Activated CD8-positive, alpha-beta T cell treated with anti-CD3 and anti-CD28 coated beads for 36 hours (primary cell): Measurements from ENCODE around the gene IGFBP6. TPM values are rescaled to one million over a fixed set of nuclear protein-coding genes. Genes with fewer than 3 reads are reported as not detected.

Experiments
- ATAC-seq: fragments of 200-7000 bp; cut with Tn5 transposase; one replicate; pipeline ENCODE4 v1.10.0; 2021; ENCODE audit warnings: mild to moderate bottlenecking, moderate library complexity
- CTCF ChIA-PET: fragments of 350-600 bp; sonication (Branson Sonifier 250); formaldehyde crosslinking; loops from one replicate; lab custom pipeline; 2021; ENCODE audit warnings: antibody characterized with exemption; lab: Charles Lee
- POLR2A ChIA-PET: fragments of 350-600 bp; sonication (Branson Sonifier 250); formaldehyde crosslinking; loops from one replicate; lab custom pipeline; 2021; ENCODE audit warnings: antibody characterized with exemption; lab: Charles Lee
- DNase-seq: peaks from one replicate; pipeline ENCODE4 v3.0.0-alpha.2; 2020
- H3K27ac Mint-ChIP-seq: one replicate; pipeline ENCODE4 v1.8.0; 2021; ENCODE audit warnings: mild to moderate bottlenecking, mixed read lengths
- H3K27me3 Mint-ChIP-seq: one replicate; pipeline ENCODE4 v1.8.0; 2021; ENCODE audit warnings: mixed read lengths
- H3K36me3 Mint-ChIP-seq: one replicate; pipeline ENCODE4 v1.8.0; 2021; ENCODE audit warnings: low read depth, mixed read lengths
- H3K4me1 Mint-ChIP-seq: one replicate; pipeline ENCODE4 v1.8.0; 2021; ENCODE audit warnings: low read depth, mixed read lengths
- H3K4me3 Mint-ChIP-seq: one replicate; pipeline ENCODE4 v1.8.0; 2021; ENCODE audit warnings: mild to moderate bottlenecking, moderate library complexity, mixed read lengths
- H3K9me3 Mint-ChIP-seq: one replicate; pipeline ENCODE4 v1.8.0; 2021; ENCODE audit warnings: mixed read lengths
- intact Hi-C: fragments of 100-400 bp; cut with micrococcal nuclease; formaldehyde crosslinking; loops from one replicate; pipeline ENCODE4 v1.10.0; 2022
- total RNA-seq, 2 experiments: library from RNA; stranded (reverse); gene quantifications; one replicate each; pipeline ENCODE4 v1.2.3, GENCODE V29; 2021
- TF ChIP-seq, protein P1 (sequence below): fragments of 200-600 bp; IDR thresholded peaks from one replicate; pipeline ENCODE4 v1.8.0; 2022; ENCODE audit warnings: antibody characterized with exemption, mild to moderate bottlenecking

The IGFBP6 gene
- total RNA-seq, 2 experiments from 2014 or later: 2.0 to 2.3 TPM

- Mint-ChIP-seq H3K4me1 (peaks cover 24% of the 10 kb centered on the region), H3K27me3 (no peaks in the 10 kb centered on the region), H3K4me3 (no peak overlapping the region), H3K27ac (no peak overlapping the region), H3K9me3 (no peaks in the 10 kb centered on the region), H3K36me3 (no peaks in the 10 kb centered on the region)
- TF ChIP-seq, protein P1, sequence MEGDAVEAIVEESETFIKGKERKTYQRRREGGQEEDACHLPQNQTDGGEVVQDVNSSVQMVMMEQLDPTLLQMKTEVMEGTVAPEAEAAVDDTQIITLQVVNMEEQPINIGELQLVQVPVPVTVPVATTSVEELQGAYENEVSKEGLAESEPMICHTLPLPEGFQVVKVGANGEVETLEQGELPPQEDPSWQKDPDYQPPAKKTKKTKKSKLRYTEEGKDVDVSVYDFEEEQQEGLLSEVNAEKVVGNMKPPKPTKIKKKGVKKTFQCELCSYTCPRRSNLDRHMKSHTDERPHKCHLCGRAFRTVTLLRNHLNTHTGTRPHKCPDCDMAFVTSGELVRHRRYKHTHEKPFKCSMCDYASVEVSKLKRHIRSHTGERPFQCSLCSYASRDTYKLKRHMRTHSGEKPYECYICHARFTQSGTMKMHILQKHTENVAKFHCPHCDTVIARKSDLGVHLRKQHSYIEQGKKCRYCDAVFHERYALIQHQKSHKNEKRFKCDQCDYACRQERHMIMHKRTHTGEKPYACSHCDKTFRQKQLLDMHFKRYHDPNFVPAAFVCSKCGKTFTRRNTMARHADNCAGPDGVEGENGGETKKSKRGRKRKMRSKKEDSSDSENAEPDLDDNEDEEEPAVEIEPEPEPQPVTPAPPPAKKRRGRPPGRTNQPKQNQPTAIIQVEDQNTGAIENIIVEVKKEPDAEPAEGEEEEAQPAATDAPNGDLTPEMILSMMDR: no peak
- ChIA-PET CTCF (interaction anchor here (0.8 to 7.5 kb wide), 8 partner anchors 9 to 133 kb away, joined by 3 to 93 read pairs (median 12); partner anchors contain the start of genes SOAT2 and SPRYD3), POLR2A (interaction anchor here (0.9 to 2.8 kb wide), 4 partner anchors 10 to 26 kb away, joined by 3 to 15 read pairs (median 3); partner anchors contain the start of gene SPRYD3)
- intact Hi-C loops: no loop called here
- ATAC-seq (no peak), DNase-seq (no peak)
These were observed 44.8 kb upstream of the IGFBP6 start for GRCh38 chr12:53052419-53053217.

DNA sequence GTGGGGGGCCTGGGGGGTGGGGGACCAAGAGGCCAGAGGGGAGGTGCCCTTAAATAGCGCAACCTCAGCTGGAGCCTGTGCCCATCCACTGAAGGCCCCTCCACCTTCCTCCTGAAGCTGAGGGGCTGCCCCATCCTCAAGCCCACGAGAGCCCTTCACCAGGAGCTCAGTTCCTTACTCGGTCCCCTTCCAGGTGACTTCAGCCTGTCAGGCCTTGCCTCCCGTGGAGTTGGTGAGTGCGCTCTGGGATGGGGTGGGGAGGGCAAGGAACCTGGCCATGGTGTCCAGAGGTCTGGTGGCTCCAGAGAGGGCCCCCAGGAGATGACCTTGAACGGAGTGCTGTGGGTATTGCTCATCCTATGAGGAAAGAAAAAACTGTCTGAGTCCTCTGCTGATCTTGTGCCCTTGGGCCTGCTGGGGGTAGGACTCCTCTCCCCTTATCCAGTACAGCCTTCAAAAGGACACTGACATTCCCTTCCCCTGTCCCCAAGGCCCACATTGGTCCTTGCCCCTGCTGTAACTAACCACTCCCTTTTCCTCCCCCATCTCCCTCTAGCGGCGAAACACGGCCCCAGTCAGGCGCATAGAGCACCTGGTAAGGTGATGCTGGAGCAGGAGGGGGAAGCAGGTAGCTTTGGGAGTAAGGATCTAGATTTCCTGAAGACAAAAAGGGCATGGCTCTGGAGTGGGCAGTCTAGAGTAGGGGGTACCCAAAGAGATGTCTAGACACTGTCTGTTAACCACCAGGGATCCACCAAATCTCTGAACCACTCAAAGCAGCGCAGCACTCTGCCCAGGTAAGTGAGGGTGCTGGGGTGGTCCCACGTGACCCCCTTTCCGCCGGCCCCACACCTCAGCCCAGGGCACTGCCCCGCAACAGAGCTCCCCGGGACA is 44.0 kb upstream of the IGFBP6 start:
- peak overlapping the region; percentile 91 for H3K4me3 Mint-ChIP-seq
- H3K27ac Mint-ChIP-seq: peak overlapping the region; percentile 90
- DNase-seq (peak; percentile 64), ATAC-seq (peak; percentile 14)
- CTCF ChIA-PET: interaction anchor here (0.6 to 7.5 kb wide), 20 partner anchors 7 to 291 kb away, joined by 3 to 93 read pairs (median 5); partner anchors contain the start of genes AAAS, EIF4B, IGFBP6 and SOAT2
- intact Hi-C loops: no loop called here
- H3K36me3 Mint-ChIP-seq: no peaks in the 10 kb centered on the region
- H3K9me3 Mint-ChIP-seq: no peaks in the 10 kb centered on the region
- H3K27me3 Mint-ChIP-seq: no peaks in the 10 kb centered on the region
- TF ChIP-seq, protein P1: peak; percentile 53
- POLR2A ChIA-PET: interaction anchor here (0.9 to 2.8 kb wide), 11 partner anchors 11 to 64 kb away, joined by 3 to 15 read pairs (median 3); partner anchors contain the start of gene SPRYD3
- peaks cover 18% of the 10 kb centered on the region for H3K4me1 Mint-ChIP-seq

GRCh38 chr12:53054112-53054878 is 43.2 kb upstream of the IGFBP6 start:
- POLR2A ChIA-PET: interaction anchor here (0.8 to 2.8 kb wide), 10 partner anchors 10 to 105 kb away, joined by 3 to 15 read pairs (median 3); partner anchors contain the start of gene SPRYD3
- Mint-ChIP-seq H3K4me1 (peaks cover 10% of the 10 kb centered on the region), H3K27ac (peak overlapping the region; percentile 90), H3K36me3 (no peaks in the 10 kb centered on the region), H3K9me3 (no peaks in the 10 kb centered on the region), H3K27me3 (no peaks in the 10 kb centered on the region), H3K4me3 (peak overlapping the region; percentile 91)
- intact Hi-C loops: no loop called here
- peak; percentile 97 for DNase-seq
- ATAC-seq: peak; percentile 96
- TF ChIP-seq, protein P1: no peak
- CTCF ChIA-PET: interaction anchor here (0.6 to 7.5 kb wide), 19 partner anchors 8 to 325 kb away, joined by 3 to 93 read pairs (median 5); partner anchors contain the start of genes AAAS, EIF4B, IGFBP6 and SOAT2

GRCh38 chr12:53055471-53056266 is 41.8 kb upstream of the IGFBP6 start:
- Mint-ChIP-seq H3K36me3 (no peaks in the 10 kb centered on the region), H3K27me3 (no peaks in the 10 kb centered on the region), H3K27ac (no peak overlapping the region), H3K9me3 (no peaks in the 10 kb centered on the region), H3K4me3 (no peak overlapping the region), H3K4me1 (peaks cover 6% of the 10 kb centered on the region)
- ATAC-seq: no peak
- no peak for DNase-seq
- CTCF ChIA-PET: interaction anchor here (1.1 to 7.5 kb wide), 6 partner anchors 10 to 171 kb away, joined by 4 to 93 read pairs (median 6); partner anchors contain the start of gene IGFBP6
- POLR2A ChIA-PET: interaction anchor here (0.9 to 2.8 kb wide), 7 partner anchors 8 to 43 kb away, joined by 3 to 15 read pairs (median 4); partner anchors contain the start of gene SPRYD3
- intact Hi-C loops: no loop called here
- TF ChIP-seq, protein P1: no peak
